Epithelial cell of alveolus of lung (primary cell): Measurements from ENCODE around the gene CNOT8. TPM values are rescaled to one million over a fixed set of nuclear protein-coding genes. Genes with fewer than 3 reads are reported as not detected.

Experiments
- total RNA-seq: library from RNA; depleted of rRNA; stranded (reverse); fragments of >200 nt; gene quantifications from 2 replicates; pipeline ENCODE4 v1.2.1, GENCODE V29; 2015

Gene CNOT8
- total RNA-seq, result 53.8 and 68.9 TPM in 2 replicates

GRCh38 chr5:154858297-154858971 is at the start of gene CNOT8:
Gene CNOT8, plus strand, starts transcription at chr5:154858627. Its CDS starts 4,652 bp downstream, at chr5:154863279.

GRCh38 chr5:154850255-154851062 is 8.0 kb upstream of the CNOT8 start, which contains the start of gene FAXDC2:
Gene FAXDC2, minus strand, starts transcription at chr5:154850603. Its CDS starts 12,425 bp downstream, at chr5:154838178.

Other genes starting within 250 kb of the CNOT8 start
- gene LARP1, start 103.2 kb upstream of the CNOT8 start, total RNA-seq, result 69.2 and 69.3 TPM in 2 replicates
- gene FAXDC2, start 8.0 kb upstream of the CNOT8 start, total RNA-seq, result 3.6 and 28.8 TPM in 2 replicates
- 14.3 and 14.6 TPM in 2 replicates for gene GEMIN5, start 79.6 kb downstream of the CNOT8 start, total RNA-seq
- 39.6 and 50.0 TPM in 2 replicates for gene MRPL22, start 82.4 kb downstream of the CNOT8 start, total RNA-seq
- 0.08 and 0.13 TPM in 2 replicates for gene KIF4B, start 155.1 kb downstream of the CNOT8 start, total RNA-seq